ENCODE data around the gene OSBP2.

The OSBP2 gene

DNA sequence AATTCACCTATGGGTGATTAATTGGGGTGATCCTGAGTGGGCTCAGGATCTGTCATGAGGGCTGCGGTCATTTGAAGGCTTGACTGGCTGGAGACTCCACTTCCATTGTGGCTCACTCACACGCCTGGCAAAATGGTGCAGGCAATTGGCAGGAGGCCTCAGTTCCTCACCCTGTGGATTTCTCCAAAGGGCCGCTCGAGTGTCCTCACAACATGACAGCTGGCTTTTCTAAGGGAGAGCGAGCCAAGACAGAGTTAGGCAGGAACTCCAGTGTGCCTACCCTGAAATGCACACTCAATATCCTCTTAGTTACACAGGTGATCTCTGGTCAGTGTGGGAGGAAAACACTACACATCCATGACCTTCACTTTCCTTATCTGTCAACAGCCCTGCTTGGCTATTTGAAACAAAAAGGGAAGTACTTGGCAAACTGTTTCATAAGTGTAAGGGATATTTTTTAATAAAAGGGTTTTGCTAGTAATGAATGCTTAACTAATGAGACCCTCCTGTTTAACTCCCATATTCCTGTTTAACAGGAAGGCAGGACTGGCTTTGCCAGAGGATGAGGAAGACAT, 25.7 kb downstream of the OSBP2 start:
- no peak overlapping the region for H3K23ac ChIP-seq (ENCODE audit: low read depth, low read length, poor library complexity)
- WGBS, 2 donors (ENCODE audit: extremely low coverage in 2 of 2, insufficient read length in 2 of 2, insufficient replicate concordance in 1 of 2) = no CpG with 5 or more reads among the region's 5 CpGs

DNA sequence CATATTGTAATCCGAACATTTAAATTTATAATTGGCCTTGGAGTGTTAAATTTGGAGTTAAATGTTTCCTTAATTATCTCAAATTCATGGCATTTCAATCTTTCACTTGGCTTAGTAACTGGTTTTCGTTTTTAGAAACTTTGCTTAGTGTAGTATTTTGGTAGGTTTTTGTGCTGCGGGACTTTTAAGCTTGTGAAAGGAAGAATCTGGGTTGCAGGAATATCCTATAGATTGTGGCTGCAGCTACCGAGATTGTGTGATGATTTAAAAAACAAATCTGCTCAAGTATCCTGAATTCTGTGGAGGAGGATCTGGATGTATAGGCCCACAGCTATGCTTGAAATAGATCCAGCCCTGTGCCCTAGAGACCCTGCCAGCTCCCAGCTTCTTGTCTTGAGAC, 27.1 kb downstream of the OSBP2 start:
- Histone ChIP-seq H3K23ac (ENCODE audit: low read depth, low read length, poor library complexity) (no peak overlapping the region), H3K4me3 (ENCODE audit: low read length in 2 of 2) (no peak overlapping the region), H3K36me3 (replicated peaks in 1 of 2; ENCODE audit: control insufficient read depth in 2 of 2, insufficient read depth in 2 of 2, low read length in 2 of 2) (no peaks in the 10 kb centered on the region), H3K27me3 (ENCODE audit: control insufficient read depth in 3 of 3, insufficient read depth in 3 of 3, low read depth in 1 of 3, low read length in 3 of 3) (peaks cover 0 to 7% (median 0%) of the 10 kb centered on the region in 3 experiments), H2BK120ac (ENCODE audit: low read depth, low read length) (no peak overlapping the region), H3K9ac (ENCODE audit: low read depth, low read length, poor library complexity) (no peak overlapping the region), H2AFZ (ENCODE audit: low read length) (no peak overlapping the region), H3K79me1 (ENCODE audit: low read depth, low read length) (no peaks in the 10 kb centered on the region), H3K4me2 (ENCODE audit: insufficient read depth, low read length, poor library complexity, severe bottlenecking) (no peak overlapping the region), H2BK12ac (ENCODE audit: low read length) (no peak overlapping the region), H2AK5ac (ENCODE audit: low read depth, low read length) (no peak overlapping the region), H3K14ac (ENCODE audit: low read length) (no peak overlapping the region), H3K18ac (ENCODE audit: low read length) (no peak overlapping the region), H4K8ac (ENCODE audit: low read depth, low read length) (no peak overlapping the region), H3K4me1 (ENCODE audit: control insufficient read depth in 2 of 2, insufficient read depth in 1 of 2, low read depth in 1 of 2, low read length in 2 of 2) (peaks cover 0 to 1% of the 10 kb centered on the region in 2 donors), H3K9me3 (replicated peaks in 1 of 2; ENCODE audit: control insufficient read depth in 2 of 2, insufficient read depth in 1 of 2, low read depth in 1 of 2, low read length in 2 of 2) (no peaks in the 10 kb centered on the region), H3K27ac (replicated peaks; ENCODE audit: low read length) (no peak overlapping the region), H3K4ac (ENCODE audit: low read length) (no peak overlapping the region), H2BK5ac (ENCODE audit: low read length) (no peak overlapping the region), H2BK15ac (ENCODE audit: low read length) (no peak overlapping the region), H4K91ac (ENCODE audit: low read depth, low read length, poor library complexity) (no peak overlapping the region)
- DNase-seq (ENCODE audit: low spot score) = no peak
- WGBS, 2 donors (ENCODE audit: extremely low coverage in 2 of 2, insufficient read length in 2 of 2, insufficient replicate concordance in 1 of 2) = no CpG with 5 or more reads among the region's 4 CpGs

More for the DNA sequence above, 25.7 kb downstream of the OSBP2 start:
- Histone ChIP-seq H3K27me3 (ENCODE audit: control insufficient read depth in 3 of 3, insufficient read depth in 3 of 3, low read depth in 1 of 3, low read length in 3 of 3) (peaks cover 0 to 7% (median 0%) of the 10 kb centered on the region in 3 experiments), H3K18ac (ENCODE audit: low read length) (no peak overlapping the region), H3K79me1 (ENCODE audit: low read depth, low read length) (no peaks in the 10 kb centered on the region), H4K91ac (ENCODE audit: low read depth, low read length, poor library complexity) (no peak overlapping the region), H3K36me3 (replicated peaks in 1 of 2; ENCODE audit: control insufficient read depth in 2 of 2, insufficient read depth in 2 of 2, low read length in 2 of 2) (no peaks in the 10 kb centered on the region), H2BK5ac (ENCODE audit: low read length) (no peak overlapping the region), H3K27ac (replicated peaks; ENCODE audit: low read length) (no peak overlapping the region), H2BK12ac (ENCODE audit: low read length) (no peak overlapping the region), H2BK15ac (ENCODE audit: low read length) (no peak overlapping the region), H3K4me1 (ENCODE audit: control insufficient read depth in 2 of 2, insufficient read depth in 1 of 2, low read depth in 1 of 2, low read length in 2 of 2) (peaks cover 0 to 1% of the 10 kb centered on the region in 2 donors), H3K4ac (ENCODE audit: low read length) (no peak overlapping the region), H3K9me3 (replicated peaks in 1 of 2; ENCODE audit: control insufficient read depth in 2 of 2, insufficient read depth in 1 of 2, low read depth in 1 of 2, low read length in 2 of 2) (no peaks in the 10 kb centered on the region), H4K8ac (ENCODE audit: low read depth, low read length) (no peak overlapping the region), H2AK5ac (ENCODE audit: low read depth, low read length) (no peak overlapping the region), H3K14ac (ENCODE audit: low read length) (no peak overlapping the region), H3K4me3 (ENCODE audit: low read length in 2 of 2) (no peak overlapping the region), H3K4me2 (ENCODE audit: insufficient read depth, low read length, poor library complexity, severe bottlenecking) (no peak overlapping the region), H3K9ac (ENCODE audit: low read depth, low read length, poor library complexity) (no peak overlapping the region), H2AFZ (ENCODE audit: low read length) (no peak overlapping the region), H2BK120ac (ENCODE audit: low read depth, low read length) (no peak overlapping the region)
- DNase-seq (ENCODE audit: low spot score) = no peak

DNA sequence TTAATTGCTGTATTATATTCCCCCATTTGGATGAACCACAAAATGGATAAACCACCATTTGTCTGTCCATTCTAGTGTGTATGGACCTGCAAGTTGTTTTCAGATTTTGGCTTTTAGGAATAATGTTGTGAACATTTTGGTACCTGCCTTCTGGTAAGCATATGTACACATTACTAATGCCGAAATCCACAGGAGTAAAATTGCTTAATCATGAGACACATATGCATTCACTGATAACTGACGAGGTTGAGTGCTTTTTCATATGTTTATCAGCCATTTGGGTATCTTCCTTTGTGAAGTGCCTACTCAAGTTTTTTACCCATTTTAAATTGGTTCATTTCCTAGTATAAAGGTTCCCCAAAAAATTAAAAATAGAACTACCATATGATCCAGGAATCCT, 34.2 kb downstream of the OSBP2 start:
- Histone ChIP-seq H3K27me3 (ENCODE audit: control insufficient read depth in 3 of 3, insufficient read depth in 3 of 3, low read depth in 1 of 3, low read length in 3 of 3) (no peaks in the 10 kb centered on the region), H3K4ac (ENCODE audit: low read length) (no peak overlapping the region), H3K23ac (ENCODE audit: low read depth, low read length, poor library complexity) (no peak overlapping the region), H3K4me3 (ENCODE audit: low read length in 2 of 2) (no peak overlapping the region), H3K9ac (ENCODE audit: low read depth, low read length, poor library complexity) (no peak overlapping the region), H2AK5ac (ENCODE audit: low read depth, low read length) (no peak overlapping the region), H4K91ac (ENCODE audit: low read depth, low read length, poor library complexity) (no peak overlapping the region), H3K36me3 (replicated peaks in 1 of 2; ENCODE audit: control insufficient read depth in 2 of 2, insufficient read depth in 2 of 2, low read length in 2 of 2) (no peaks in the 10 kb centered on the region), H3K79me1 (ENCODE audit: low read depth, low read length) (no peaks in the 10 kb centered on the region), H2BK12ac (ENCODE audit: low read length) (no peak overlapping the region), H4K8ac (ENCODE audit: low read depth, low read length) (no peak overlapping the region), H2BK5ac (ENCODE audit: low read length) (no peak overlapping the region), H3K4me1 (ENCODE audit: control insufficient read depth in 2 of 2, insufficient read depth in 1 of 2, low read depth in 1 of 2, low read length in 2 of 2) (no peaks in the 10 kb centered on the region), H3K27ac (replicated peaks; ENCODE audit: low read length) (no peak overlapping the region), H3K18ac (ENCODE audit: low read length) (no peak overlapping the region), H3K9me3 (replicated peaks in 1 of 2; ENCODE audit: control insufficient read depth in 2 of 2, insufficient read depth in 1 of 2, low read depth in 1 of 2, low read length in 2 of 2) (no peaks in the 10 kb centered on the region), H3K14ac (ENCODE audit: low read length) (no peak overlapping the region), H3K4me2 (ENCODE audit: insufficient read depth, low read length, poor library complexity, severe bottlenecking) (no peak overlapping the region), H2BK120ac (ENCODE audit: low read depth, low read length) (no peak overlapping the region), H2BK15ac (ENCODE audit: low read length) (no peak overlapping the region), H2AFZ (ENCODE audit: low read length) (no peak overlapping the region)
- WGBS, 2 donors (ENCODE audit: extremely low coverage in 2 of 2, insufficient read length in 2 of 2, insufficient replicate concordance in 1 of 2) = no CpG with 5 or more reads among the region's 2 CpGs
- no peak for DNase-seq (ENCODE audit: low spot score)

DNA sequence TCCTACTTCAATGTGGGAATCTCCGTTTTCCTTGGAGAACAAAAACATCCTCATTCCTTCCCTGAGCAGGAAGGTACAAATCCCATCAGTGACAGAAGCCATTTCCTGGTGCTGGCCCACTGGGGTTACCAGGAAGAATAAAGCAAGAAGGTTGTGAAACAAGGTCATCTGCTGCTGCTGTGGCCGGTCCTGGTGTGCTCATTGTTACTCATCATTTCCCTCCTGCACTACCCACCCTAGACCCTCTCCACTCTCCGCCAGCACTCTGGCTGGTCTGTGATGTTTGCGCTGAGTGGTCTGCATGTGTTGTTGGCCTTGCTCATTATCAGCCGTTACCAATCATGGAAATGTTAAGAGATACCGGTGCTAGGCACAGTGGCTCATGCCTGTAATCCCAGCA, 37.0 kb downstream of the OSBP2 start:
- no peaks in the 10 kb centered on the region for H3K9me3 ChIP-seq (replicated peaks in 1 of 2; ENCODE audit: control insufficient read depth in 2 of 2, insufficient read depth in 1 of 2, low read depth in 1 of 2, low read length in 2 of 2)
- no peak overlapping the region for H4K91ac ChIP-seq (ENCODE audit: low read depth, low read length, poor library complexity)
- no peak overlapping the region for H4K8ac ChIP-seq (ENCODE audit: low read depth, low read length)
- no CpG with 5 or more reads among the region's 6 CpGs for WGBS, 2 donors (ENCODE audit: extremely low coverage in 2 of 2, insufficient read length in 2 of 2, insufficient replicate concordance in 1 of 2)
- no peak overlapping the region for H2BK120ac ChIP-seq (ENCODE audit: low read depth, low read length)
- no peak overlapping the region for H2BK15ac ChIP-seq (ENCODE audit: low read length)
- no peak overlapping the region for H2BK5ac ChIP-seq (ENCODE audit: low read length)
- H3K18ac ChIP-seq (ENCODE audit: low read length) = no peak overlapping the region
- H3K27ac ChIP-seq (replicated peaks; ENCODE audit: low read length) = no peak overlapping the region
- no peak overlapping the region for H2AFZ ChIP-seq (ENCODE audit: low read length)
- no peaks in the 10 kb centered on the region for H3K4me1 ChIP-seq (ENCODE audit: control insufficient read depth in 2 of 2, insufficient read depth in 1 of 2, low read depth in 1 of 2, low read length in 2 of 2)
- H3K27me3 ChIP-seq (ENCODE audit: control insufficient read depth in 3 of 3, insufficient read depth in 3 of 3, low read depth in 1 of 3, low read length in 3 of 3) = no peaks in the 10 kb centered on the region
- no peak overlapping the region for H3K23ac ChIP-seq (ENCODE audit: low read depth, low read length, poor library complexity)
- H3K4me2 ChIP-seq (ENCODE audit: insufficient read depth, low read length, poor library complexity, severe bottlenecking) = no peak overlapping the region
- no peaks in the 10 kb centered on the region for H3K36me3 ChIP-seq (replicated peaks in 1 of 2; ENCODE audit: control insufficient read depth in 2 of 2, insufficient read depth in 2 of 2, low read length in 2 of 2)
- DNase-seq (ENCODE audit: low spot score) = no peak
- no peak overlapping the region for H3K4me3 ChIP-seq (ENCODE audit: low read length in 2 of 2)
- no peak overlapping the region for H2BK12ac ChIP-seq (ENCODE audit: low read length)
- no peak overlapping the region for H2AK5ac ChIP-seq (ENCODE audit: low read depth, low read length)
- H3K9ac ChIP-seq (ENCODE audit: low read depth, low read length, poor library complexity) = no peak overlapping the region
- no peak overlapping the region for H3K4ac ChIP-seq (ENCODE audit: low read length)
- H3K79me1 ChIP-seq (ENCODE audit: low read depth, low read length) = no peaks in the 10 kb centered on the region
- H3K14ac ChIP-seq (ENCODE audit: low read length) = peak overlapping the region; percentile 26

Measured in neuronal stem cell (in vitro differentiated cells).